Glutamatergic neuron (in vitro differentiated cells): ENCODE results near the gene DIPK1B. TPM values are rescaled to one million over a fixed set of nuclear protein-coding genes. Genes with fewer than 3 reads are reported as not detected.
A peak's percentile ranks its signal among the peaks of the same experiment; 100 is the strongest.
"Not testable (repeated sequence)": the region's sequence is repeated elsewhere in the genome, so short reads cannot be mapped to it uniquely, and the experiment has no call there.

Experiments used
- DNase-seq: peaks from one replicate; pipeline ENCODE4 v3.0.0; 2022
- H3K27ac Mint-ChIP-seq: one replicate; pipeline ENCODE4 v1.8.0; 2020; ENCODE audit warnings: mild to moderate bottlenecking, mixed read lengths, inconsistent platforms; ENCODE audit not compliant: unreplicated experiment
- H3K27me3 Mint-ChIP-seq: one replicate; pipeline ENCODE4 v1.8.0; 2020; ENCODE audit warnings: mild to moderate bottlenecking, moderate library complexity, mixed read lengths, inconsistent platforms; ENCODE audit not compliant: unreplicated experiment
- H3K36me3 Mint-ChIP-seq: one replicate; pipeline ENCODE4 v1.8.0; 2020; ENCODE audit warnings: mild to moderate bottlenecking, mixed read lengths, inconsistent platforms; ENCODE audit not compliant: unreplicated experiment
- H3K4me1 Mint-ChIP-seq: one replicate; pipeline ENCODE4 v1.8.0; 2020; ENCODE audit warnings: mild to moderate bottlenecking, low read depth, mixed read lengths, inconsistent platforms; ENCODE audit not compliant: unreplicated experiment
- H3K4me3 Mint-ChIP-seq: one replicate; pipeline ENCODE4 v1.8.0; 2020; ENCODE audit warnings: mild to moderate bottlenecking, mixed read lengths, inconsistent platforms; ENCODE audit not compliant: unreplicated experiment
- H3K9me3 Mint-ChIP-seq: one replicate; pipeline ENCODE4 v1.8.0; 2020; ENCODE audit warnings: mild to moderate bottlenecking, moderate library complexity, mixed read lengths, inconsistent platforms; ENCODE audit not compliant: unreplicated experiment
- CTCF ChIP-seq: fragments of 200-600 bp; sonication (generic); IDR thresholded peaks from one replicate; pipeline ENCODE4 v1.5.0; 2021; ENCODE audit not compliant: partially characterized antibody, unreplicated experiment
- total RNA-seq: library from RNA; stranded (reverse); fragmentation: NEBNext Ultra II Directional; extraction: Animal tissue kit (Norgen Biotek cat#: 25700); gene quantifications from one replicate; pipeline ENCODE4 v1.2.1, GENCODE V29; 2021; ENCODE audit not compliant: unreplicated experiment

Gene DIPK1B
- total RNA-seq, 1 donor from 2014 or later = 71.3 TPM

DNA sequence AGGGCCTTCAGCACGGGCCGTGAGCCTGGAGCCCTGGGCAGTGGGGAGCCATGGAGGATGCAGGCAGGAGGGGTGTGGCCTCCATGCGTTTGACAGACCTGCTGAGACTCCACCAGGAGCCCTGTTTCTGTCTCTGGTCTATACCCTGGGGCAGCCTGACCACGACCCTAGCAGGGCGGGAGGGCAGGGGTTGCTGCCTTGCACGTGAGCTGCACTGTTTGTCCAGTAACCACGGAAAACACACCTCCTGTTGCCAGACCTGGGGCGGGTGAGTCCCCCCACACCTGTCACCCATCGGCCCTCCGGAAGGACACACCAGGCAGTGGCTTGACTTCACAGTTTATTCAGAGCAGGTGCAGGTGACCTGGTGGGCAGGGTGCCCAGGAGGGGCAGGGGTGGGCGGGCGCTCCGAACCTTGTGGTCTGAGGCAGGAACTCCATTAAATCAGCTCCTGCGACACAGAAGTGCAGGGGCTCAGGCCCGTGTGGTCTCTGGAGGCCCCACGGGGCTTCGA lies 41.7 kb downstream of the DIPK1B start:
- no peak for DNase-seq
- Mint-ChIP-seq H3K36me3 (peaks cover 7% of the 10 kb centered on the region), H3K9me3 (peaks cover 12% of the 10 kb centered on the region), H3K27ac (no peak overlapping the region), H3K4me3 (no peak overlapping the region), H3K4me1 (no peaks in the 10 kb centered on the region), H3K27me3 (peaks cover 3% of the 10 kb centered on the region)
- no peak for TF ChIP-seq CTCF

DNA sequence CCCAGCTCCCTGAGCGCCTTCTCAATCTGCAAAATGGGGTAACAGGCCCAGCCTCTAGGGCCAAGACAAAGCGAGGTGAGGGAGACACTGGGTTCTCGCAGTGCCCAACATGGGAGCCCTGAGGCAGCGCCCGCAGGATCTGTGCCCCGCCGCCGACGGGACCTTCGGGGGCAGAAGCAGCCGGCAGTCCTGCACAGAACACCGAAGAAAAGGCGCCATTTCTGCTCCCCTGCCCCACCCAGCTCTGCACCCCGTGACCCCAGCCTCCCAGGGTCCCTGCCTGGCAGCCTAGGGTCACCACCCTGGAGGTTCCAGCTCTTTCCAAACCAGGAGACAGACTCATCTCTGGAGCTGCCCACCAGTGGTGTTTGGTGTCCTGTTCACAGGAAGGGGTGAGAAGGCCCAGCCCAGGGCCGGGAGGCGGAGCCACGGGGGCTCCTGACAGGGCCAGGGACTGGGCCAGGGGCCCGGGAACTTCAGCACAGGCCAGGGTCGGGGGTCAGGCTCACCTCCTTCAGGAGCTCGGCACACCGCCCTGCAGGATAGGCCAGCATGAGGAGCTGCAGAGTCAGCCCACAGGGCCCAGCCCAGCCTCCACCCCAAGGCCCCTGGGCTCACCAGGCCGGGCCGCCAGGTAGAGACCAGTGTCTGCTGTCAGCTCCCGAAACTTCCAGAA lies 42.4 kb downstream of the DIPK1B start:
- H3K9me3 Mint-ChIP-seq = peaks cover 12% of the 10 kb centered on the region
- H3K4me3 Mint-ChIP-seq = no peak overlapping the region
- no peak overlapping the region for H3K27ac Mint-ChIP-seq
- no peak for DNase-seq
- peaks cover 2% of the 10 kb centered on the region for H3K4me1 Mint-ChIP-seq
- peaks cover 7% of the 10 kb centered on the region for H3K36me3 Mint-ChIP-seq
- peaks cover 3% of the 10 kb centered on the region for H3K27me3 Mint-ChIP-seq
- no peak for TF ChIP-seq CTCF

DNA sequence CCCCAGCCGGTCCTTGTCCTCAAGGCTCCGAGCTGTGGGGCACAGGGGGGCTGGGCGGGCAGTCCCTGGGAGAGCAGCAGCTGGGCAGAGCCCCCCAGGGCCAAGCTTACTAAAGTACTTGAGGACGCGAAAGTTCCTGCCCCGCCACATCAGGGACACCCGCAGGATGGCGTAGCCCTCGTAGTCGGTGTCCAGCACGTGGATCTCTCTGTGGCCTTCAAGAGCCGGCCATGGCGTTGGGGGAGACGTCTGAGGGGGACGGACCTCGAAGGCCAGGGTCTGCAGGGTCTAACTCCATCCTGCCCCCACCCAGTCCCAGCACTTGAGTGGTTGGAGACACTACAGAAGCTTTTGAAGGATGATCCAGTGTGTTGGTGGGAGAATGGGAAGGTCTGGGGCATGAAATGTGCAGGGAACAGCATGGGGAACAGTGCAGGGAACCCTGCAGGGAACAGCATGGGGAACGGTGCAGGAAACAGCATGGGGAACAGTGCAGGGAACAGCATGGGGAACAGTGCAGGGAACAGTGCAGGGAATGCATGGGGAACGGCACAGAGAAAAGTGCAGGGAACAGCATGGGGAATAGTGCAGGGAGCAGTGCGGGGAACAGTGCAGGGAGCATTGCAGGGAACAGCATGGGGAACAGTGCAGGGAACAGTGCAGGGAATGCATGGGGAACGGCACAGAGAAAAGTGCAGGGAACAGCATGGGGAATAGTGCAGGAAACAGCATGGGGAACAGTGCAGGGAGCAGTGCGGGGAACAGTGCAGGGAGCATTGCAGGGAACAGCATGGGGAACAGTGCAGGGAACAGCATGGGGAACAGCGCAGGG lies 43.1 kb downstream of the DIPK1B start:
- DNase-seq, H3K36me3 Mint-ChIP-seq, H3K27me3 Mint-ChIP-seq, H3K4me3 Mint-ChIP-seq, H3K27ac Mint-ChIP-seq, H3K4me1 Mint-ChIP-seq: not testable (repeated sequence)
- H3K9me3 Mint-ChIP-seq = peaks cover 12% of the 10 kb centered on the region

DNA sequence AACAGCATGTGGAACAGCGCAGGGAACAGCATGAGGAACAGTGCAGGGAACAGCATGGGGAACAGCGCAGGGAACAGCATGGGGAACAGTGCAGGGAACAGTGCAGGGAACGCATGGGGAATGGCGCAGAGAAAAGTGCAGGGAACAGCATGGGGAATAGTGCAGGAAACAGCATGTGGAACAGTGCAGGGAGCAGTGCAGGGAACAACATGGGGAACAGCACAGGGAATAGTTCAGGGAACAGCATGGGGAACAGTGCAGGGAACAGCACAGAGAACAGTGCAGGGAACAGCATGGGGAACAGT lies 43.7 kb downstream of the DIPK1B start:
- Mint-ChIP-seq H3K27ac (peak overlapping the region; percentile 52), H3K4me3 (no peak overlapping the region)

DNA sequence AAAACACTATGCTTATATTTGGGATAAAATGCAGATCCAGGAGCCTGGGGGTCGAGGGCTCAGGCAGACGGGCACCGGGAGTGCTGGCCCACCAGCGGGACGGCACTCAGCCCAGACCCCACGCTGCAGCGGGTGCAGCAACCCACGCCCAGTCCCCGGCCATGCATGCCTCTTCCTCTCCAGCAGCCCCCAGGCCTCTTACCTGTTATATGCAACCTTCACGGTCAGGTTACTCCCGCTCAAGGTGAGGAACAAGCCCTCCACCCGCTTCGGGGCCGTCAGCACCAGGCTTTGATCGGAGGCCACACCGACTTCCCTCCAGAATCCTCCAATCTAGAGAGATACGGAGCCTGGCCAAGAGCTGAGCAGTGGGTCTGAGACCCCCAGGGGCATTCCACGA lies 44.5 kb downstream of the DIPK1B start:
- Mint-ChIP-seq H3K9me3 (peaks cover 15% of the 10 kb centered on the region), H3K4me1 (peaks cover 10% of the 10 kb centered on the region), H3K27me3 (peaks cover 7% of the 10 kb centered on the region), H3K4me3 (no peak overlapping the region), H3K27ac (no peak overlapping the region), H3K36me3 (peaks cover 7% of the 10 kb centered on the region)
- TF ChIP-seq CTCF = no peak
- DNase-seq = no peak

More for the DNA sequence above, 43.7 kb downstream of the DIPK1B start:
- peaks cover 7% of the 10 kb centered on the region for H3K36me3 Mint-ChIP-seq
- no peak for TF ChIP-seq CTCF
- H3K9me3 Mint-ChIP-seq = peaks cover 15% of the 10 kb centered on the region
- H3K4me1 Mint-ChIP-seq = peaks cover 8% of the 10 kb centered on the region
- peaks cover 6% of the 10 kb centered on the region for H3K27me3 Mint-ChIP-seq
- no peak for DNase-seq
